ENCODE results near the gene TGFBR2.

Gene TGFBR2

DNA sequence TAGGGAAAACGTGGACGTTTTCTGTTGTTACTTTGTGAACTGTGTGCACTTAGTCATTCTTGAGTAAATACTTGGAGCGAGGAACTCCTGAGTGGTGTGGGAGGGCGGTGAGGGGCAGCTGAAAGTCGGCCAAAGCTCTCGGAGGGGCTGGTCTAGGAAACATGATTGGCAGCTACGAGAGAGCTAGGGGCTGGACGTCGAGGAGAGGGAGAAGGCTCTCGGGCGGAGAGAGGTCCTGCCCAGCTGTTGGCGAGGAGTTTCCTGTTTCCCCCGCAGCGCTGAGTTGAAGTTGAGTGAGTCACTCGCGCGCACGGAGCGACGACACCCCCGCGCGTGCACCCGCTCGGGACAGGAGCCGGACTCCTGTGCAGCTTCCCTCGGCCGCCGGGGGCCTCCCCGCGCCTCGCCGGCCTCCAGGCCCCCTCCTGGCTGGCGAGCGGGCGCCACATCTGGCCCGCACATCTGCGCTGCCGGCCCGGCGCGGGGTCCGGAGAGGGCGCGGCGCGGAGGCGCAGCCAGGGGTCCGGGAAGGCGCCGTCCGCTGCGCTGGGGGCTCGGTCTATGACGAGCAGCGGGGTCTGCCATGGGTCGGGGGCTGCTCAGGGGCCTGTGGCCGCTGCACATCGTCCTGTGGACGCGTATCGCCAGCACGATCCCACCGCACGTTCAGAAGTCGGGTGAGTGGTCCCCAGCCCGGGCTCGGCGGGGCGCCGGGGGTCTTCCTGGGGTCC lies at the start of gene TGFBR2:
TGFBR2 (plus strand) TSS at position 301 of the 731 bp plus-strand sequence; CDS start at position 584, 283 bp downstream.
- Mint-ChIP-seq H3K9me3 (no peaks in the 10 kb centered on the region), H3K36me3 (ENCODE audit: low read depth) (peaks cover 11% of the 10 kb centered on the region), H3K27ac (peak within 1 kb of the TSS; percentile 97), H3K4me1 (ENCODE audit: low read depth) (peaks cover 57% of the 10 kb centered on the region), H3K27me3 (ENCODE audit: low read depth) (no peaks in the 10 kb centered on the region), H3K4me3 (peak within 1 kb of the TSS; percentile 97)

DNA sequence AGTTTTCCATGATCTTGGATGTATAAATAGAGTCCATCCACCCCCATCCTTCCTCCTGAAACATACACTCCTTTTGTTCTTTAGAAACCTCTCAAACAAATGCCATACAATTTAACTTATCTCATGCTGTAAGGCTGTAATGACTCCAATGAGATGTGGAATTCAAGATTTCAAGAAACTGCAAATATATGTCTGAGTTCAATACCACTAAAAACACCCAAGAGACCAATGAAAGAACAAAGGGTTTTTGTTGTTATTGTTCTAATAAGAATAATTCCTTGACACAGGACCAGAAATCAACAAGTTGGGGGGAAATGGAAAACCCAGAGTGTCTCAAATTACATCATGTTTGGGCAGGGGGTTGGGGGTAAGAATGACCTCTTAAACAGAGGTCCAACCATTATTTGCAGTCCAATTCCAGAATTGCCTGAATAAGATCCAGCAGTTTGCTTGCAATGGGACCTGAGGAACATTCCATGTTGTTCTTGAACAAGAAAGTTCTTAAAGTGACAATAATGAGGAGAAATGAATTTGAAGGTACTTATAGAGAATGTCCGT lies 48.6 kb upstream of the TGFBR2 start:
- H3K4me1 Mint-ChIP-seq (ENCODE audit: low read depth), result no peaks in the 10 kb centered on the region

DNA sequence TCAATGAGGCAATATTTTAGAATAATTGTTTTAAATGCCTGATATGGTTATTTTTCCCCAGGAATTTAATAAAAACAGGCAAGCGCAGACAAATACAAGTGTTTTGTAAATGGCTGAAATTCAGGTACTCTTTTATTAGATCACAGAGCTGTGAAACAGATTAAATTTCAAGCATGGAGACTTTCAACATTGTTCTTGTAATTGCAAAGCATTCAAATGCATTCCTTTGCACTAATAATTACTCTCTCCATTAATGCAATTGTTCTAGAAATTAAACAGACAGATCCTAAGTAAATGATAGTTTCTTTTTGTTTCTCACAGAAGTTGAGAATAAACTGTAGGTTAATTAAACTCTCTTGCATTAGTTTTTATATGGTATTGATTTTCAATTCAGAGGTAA lies 42.4 kb upstream of the TGFBR2 start:
- no peaks in the 10 kb centered on the region for H3K27me3 Mint-ChIP-seq (ENCODE audit: low read depth)
- H3K9me3 Mint-ChIP-seq, result peaks cover 5% of the 10 kb centered on the region
- H3K4me1 Mint-ChIP-seq (ENCODE audit: low read depth), result peaks cover 2% of the 10 kb centered on the region
- no peaks in the 10 kb centered on the region for H3K36me3 Mint-ChIP-seq (ENCODE audit: low read depth)
- H3K4me3 Mint-ChIP-seq, result no peak overlapping the region
- no peak overlapping the region for H3K27ac Mint-ChIP-seq

More for the DNA sequence above, 48.6 kb upstream of the TGFBR2 start:
- no peak overlapping the region for H3K4me3 Mint-ChIP-seq
- H3K9me3 Mint-ChIP-seq, result no peaks in the 10 kb centered on the region
- no peaks in the 10 kb centered on the region for H3K27me3 Mint-ChIP-seq (ENCODE audit: low read depth)
- no peak overlapping the region for H3K27ac Mint-ChIP-seq
- no peaks in the 10 kb centered on the region for H3K36me3 Mint-ChIP-seq (ENCODE audit: low read depth)

DNA sequence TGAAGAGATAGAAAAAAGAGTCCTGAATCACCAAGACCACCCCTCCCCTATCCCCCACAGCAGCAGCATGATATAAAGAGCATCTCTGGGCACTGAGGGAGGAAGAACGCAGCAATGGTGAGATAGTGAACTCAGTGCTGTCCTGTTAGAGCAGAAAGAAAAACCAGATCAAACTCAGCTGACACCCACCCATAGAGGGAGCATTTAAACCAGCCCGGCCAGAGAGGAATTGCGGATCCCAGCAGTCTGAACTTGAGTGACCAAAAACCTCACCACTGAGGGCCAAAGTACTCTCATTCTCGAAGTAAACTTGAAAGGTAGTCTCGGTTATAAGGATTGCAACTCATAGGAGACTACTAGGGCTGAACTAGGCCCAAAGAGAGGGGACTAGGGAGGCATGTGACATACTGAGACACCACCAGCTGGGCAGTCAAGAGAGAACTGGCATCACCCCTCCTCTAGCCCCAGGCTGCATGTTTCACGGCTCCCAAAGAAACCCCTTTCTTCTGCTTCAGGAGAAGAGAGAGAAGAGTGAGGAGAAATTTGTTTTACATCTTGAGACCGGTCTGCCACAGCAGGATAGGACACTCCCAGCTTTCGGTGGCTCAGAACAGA lies 39.2 kb upstream of the TGFBR2 start:
- no peaks in the 10 kb centered on the region for H3K36me3 Mint-ChIP-seq (ENCODE audit: low read depth)
- no peaks in the 10 kb centered on the region for H3K27me3 Mint-ChIP-seq (ENCODE audit: low read depth)
- H3K27ac Mint-ChIP-seq, result no peak overlapping the region
- peaks cover 2% of the 10 kb centered on the region for H3K4me1 Mint-ChIP-seq (ENCODE audit: low read depth)
- H3K4me3 Mint-ChIP-seq, result no peak overlapping the region
- peaks cover 14% of the 10 kb centered on the region for H3K9me3 Mint-ChIP-seq

DNA sequence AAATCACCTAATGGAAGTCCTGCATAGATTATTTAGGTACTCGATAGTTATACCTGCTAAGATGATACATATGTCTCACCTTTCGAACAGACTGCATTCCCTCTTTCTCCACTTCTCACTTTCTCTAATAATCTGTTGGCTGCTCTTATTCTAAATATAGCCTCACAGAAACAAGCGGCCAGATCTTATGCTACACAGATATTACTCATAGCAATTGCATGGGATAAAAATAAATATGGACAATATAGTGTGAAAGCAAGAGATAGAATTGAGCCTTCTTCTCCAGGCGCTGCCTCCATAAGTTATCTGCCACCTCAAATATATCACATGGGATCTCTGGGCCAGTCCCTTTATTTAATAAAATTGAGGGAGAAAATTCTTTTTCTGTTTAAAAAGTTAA lies 29.5 kb upstream of the TGFBR2 start:
- no peaks in the 10 kb centered on the region for H3K4me1 Mint-ChIP-seq (ENCODE audit: low read depth)
- no peak overlapping the region for H3K27ac Mint-ChIP-seq
- no peaks in the 10 kb centered on the region for H3K36me3 Mint-ChIP-seq (ENCODE audit: low read depth)

DNA sequence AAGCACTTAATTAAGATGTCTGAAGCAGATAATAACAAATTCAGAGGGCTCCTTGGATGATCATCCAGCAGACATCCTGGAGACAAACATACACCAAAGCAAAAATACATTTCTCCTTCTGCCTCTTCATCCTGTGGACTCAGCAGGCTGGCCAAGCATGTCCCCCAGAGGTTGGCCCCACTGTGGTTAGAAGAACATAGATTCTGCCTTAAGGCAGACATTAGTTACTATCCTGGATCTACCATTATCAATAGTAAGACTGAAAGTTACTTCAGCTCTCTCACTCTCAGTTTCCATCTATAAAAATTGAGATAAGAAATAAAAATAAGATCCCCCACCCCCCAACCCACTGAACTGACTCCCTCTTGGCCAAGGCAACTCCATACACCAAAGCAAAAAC lies 28.6 kb upstream of the TGFBR2 start:
- no peaks in the 10 kb centered on the region for H3K9me3 Mint-ChIP-seq
- no peaks in the 10 kb centered on the region for H3K27me3 Mint-ChIP-seq (ENCODE audit: low read depth)
- no peak overlapping the region for H3K4me3 Mint-ChIP-seq
- H3K36me3 Mint-ChIP-seq (ENCODE audit: low read depth), result no peaks in the 10 kb centered on the region
- no peaks in the 10 kb centered on the region for H3K4me1 Mint-ChIP-seq (ENCODE audit: low read depth)
- no peak overlapping the region for H3K27ac Mint-ChIP-seq

More for the DNA sequence above, 29.5 kb upstream of the TGFBR2 start:
- Mint-ChIP-seq H3K27me3 (ENCODE audit: low read depth) (no peaks in the 10 kb centered on the region), H3K9me3 (peaks cover 4% of the 10 kb centered on the region), H3K4me3 (no peak overlapping the region)

DNA sequence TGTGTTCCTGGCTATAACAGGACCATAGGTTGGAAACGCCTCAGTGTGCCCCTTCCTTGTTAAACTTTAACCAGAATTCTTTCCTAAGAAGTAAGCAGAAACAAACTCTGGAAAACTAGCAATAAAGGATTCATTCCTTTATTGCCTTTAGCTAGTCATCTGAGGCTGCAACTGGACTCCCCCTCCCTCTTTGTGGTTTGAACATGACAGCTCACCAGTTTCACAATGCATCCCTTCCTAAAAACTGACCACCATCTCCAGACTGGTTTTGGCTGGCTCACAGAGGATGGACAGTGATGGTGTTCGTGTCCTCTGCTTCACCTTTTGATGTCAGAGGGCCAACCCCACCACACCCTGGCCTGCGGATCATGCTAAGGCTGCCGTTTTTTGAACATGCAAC lies 27.9 kb upstream of the TGFBR2 start:
- Mint-ChIP-seq H3K27me3 (ENCODE audit: low read depth) (no peaks in the 10 kb centered on the region), H3K4me3 (no peak overlapping the region), H3K27ac (no peak overlapping the region), H3K36me3 (ENCODE audit: low read depth) (no peaks in the 10 kb centered on the region), H3K9me3 (no peaks in the 10 kb centered on the region), H3K4me1 (ENCODE audit: low read depth) (no peaks in the 10 kb centered on the region)

DNA sequence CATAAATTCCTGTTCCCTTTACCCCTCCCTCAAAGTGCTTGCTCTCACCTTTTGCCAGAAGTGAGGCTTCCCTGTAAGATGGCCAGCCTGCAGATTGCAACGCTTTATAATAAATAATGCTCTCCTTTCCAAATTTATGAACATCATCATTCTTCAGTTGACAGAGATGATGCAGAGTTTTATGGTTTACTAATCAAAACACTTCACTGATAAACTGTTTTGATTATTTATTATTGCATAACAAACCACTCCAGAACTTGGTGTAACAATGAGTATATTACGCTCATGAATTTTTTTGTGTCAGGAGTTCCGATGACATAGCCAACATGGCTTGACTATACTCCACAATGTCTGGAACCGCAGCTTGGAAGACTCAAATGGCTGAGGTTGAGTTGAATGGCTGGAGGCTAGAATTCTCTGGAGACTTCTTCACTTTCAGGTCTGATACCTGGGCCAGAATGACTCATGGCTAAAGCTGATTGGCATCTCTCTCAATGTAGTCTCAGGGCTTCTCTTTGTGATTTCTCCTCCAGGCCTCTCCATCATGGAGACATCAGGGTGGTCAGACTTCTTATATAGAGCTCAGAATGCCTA lies 27.3 kb upstream of the TGFBR2 start:
- H3K27ac Mint-ChIP-seq, result no peak overlapping the region
- no peak overlapping the region for H3K4me3 Mint-ChIP-seq
- no peaks in the 10 kb centered on the region for H3K9me3 Mint-ChIP-seq
- H3K4me1 Mint-ChIP-seq (ENCODE audit: low read depth), result no peaks in the 10 kb centered on the region
- no peaks in the 10 kb centered on the region for H3K27me3 Mint-ChIP-seq (ENCODE audit: low read depth)
- no peaks in the 10 kb centered on the region for H3K36me3 Mint-ChIP-seq (ENCODE audit: low read depth)

DNA sequence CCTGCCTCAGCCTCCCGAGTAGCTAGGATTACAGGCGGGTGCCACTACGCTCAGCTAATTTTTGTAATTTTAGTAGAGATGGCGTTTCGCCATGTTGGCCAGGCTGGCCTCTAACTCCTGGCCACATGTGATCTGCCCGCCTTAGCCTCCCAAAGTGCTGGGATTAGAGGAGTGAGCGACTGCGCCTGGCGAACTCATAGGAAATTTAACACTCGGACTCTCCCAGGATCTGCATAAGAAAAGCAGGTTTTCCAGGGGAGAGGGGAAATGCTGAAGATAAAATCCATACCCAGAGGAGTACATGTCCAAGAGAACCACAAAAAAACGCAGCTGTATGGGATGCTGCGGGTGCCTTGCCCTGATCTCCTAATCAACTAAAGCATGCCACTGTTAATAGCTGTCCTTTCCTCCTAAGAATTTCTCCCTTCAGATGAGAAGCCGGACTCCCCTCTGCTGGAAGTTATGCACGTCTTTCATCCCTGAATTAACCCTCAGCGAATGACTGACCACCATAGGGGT lies 25.3 kb upstream of the TGFBR2 start:
- H3K4me1 Mint-ChIP-seq (ENCODE audit: low read depth), result no peaks in the 10 kb centered on the region
- no peaks in the 10 kb centered on the region for H3K9me3 Mint-ChIP-seq
- no peaks in the 10 kb centered on the region for H3K27me3 Mint-ChIP-seq (ENCODE audit: low read depth)
- no peaks in the 10 kb centered on the region for H3K36me3 Mint-ChIP-seq (ENCODE audit: low read depth)
- H3K27ac Mint-ChIP-seq, result no peak overlapping the region
- no peak overlapping the region for H3K4me3 Mint-ChIP-seq

DNA sequence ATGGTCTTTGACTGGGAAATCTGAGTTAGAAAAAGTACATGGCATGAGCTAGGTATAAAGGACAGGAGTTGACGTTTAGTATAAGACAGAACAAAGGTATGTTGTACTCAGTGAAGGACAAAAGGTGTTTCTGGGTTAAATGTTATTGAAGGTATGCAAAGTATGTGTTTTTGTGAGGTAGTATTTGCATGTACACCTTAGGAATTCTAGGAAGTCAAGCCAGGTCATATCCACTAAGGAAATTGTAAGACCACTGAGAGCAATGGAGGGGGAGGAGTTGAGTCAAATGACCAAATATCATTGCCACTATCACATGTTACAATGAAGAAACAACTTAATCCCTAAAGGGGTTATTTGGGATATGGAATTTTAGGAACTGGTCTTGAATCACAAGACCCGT lies 24.4 kb upstream of the TGFBR2 start:
- H3K4me3 Mint-ChIP-seq, result no peak overlapping the region
- H3K36me3 Mint-ChIP-seq (ENCODE audit: low read depth), result no peaks in the 10 kb centered on the region
- no peak overlapping the region for H3K27ac Mint-ChIP-seq
- H3K27me3 Mint-ChIP-seq (ENCODE audit: low read depth), result no peaks in the 10 kb centered on the region
- H3K4me1 Mint-ChIP-seq (ENCODE audit: low read depth), result no peaks in the 10 kb centered on the region
- H3K9me3 Mint-ChIP-seq, result no peaks in the 10 kb centered on the region

DNA sequence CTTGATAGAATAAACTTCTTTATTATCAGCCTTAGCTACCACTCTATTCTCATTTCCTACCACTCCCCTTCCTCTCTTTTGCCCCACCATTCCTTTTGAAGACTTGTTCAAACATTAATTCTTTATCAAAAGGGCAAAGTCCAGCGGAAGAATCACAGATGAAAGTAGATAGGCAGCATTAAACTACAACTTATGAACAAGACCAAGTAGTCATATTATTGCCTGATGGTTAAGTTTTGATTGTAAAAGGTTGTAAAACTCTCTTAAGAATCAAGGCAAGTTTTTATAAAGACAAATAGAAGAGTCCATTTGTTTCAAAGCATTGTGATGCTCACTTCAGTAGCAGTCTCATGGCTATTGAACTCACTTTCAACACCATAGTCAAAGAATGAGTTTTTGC lies 22.4 kb upstream of the TGFBR2 start:
- no peaks in the 10 kb centered on the region for H3K9me3 Mint-ChIP-seq
- no peaks in the 10 kb centered on the region for H3K27me3 Mint-ChIP-seq (ENCODE audit: low read depth)
- H3K4me3 Mint-ChIP-seq, result no peak overlapping the region
- no peaks in the 10 kb centered on the region for H3K36me3 Mint-ChIP-seq (ENCODE audit: low read depth)
- no peak overlapping the region for H3K27ac Mint-ChIP-seq
- no peaks in the 10 kb centered on the region for H3K4me1 Mint-ChIP-seq (ENCODE audit: low read depth)

DNA sequence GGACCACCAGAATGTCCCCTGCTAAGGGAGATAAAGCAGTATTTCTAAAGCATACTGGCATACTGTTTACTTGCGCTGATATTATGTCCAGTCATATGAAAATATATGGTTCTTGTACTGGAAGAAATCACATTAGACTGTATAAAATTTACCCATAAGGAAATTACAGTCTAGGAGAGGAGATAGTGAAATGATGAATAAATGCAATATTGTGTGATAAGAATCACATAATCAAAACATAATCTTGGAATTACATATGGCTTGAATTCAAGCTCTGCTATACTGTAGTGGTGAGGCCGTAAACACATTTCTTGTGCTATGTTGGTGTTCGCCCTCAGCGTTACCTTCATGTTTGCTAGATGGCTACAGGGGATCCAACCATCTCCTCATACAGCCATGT lies 20.7 kb upstream of the TGFBR2 start:
- H3K27me3 Mint-ChIP-seq (ENCODE audit: low read depth), result no peaks in the 10 kb centered on the region
- H3K4me3 Mint-ChIP-seq, result no peak overlapping the region
- H3K4me1 Mint-ChIP-seq (ENCODE audit: low read depth), result no peaks in the 10 kb centered on the region
- H3K9me3 Mint-ChIP-seq, result no peaks in the 10 kb centered on the region
- no peak overlapping the region for H3K27ac Mint-ChIP-seq
- peaks cover 2% of the 10 kb centered on the region for H3K36me3 Mint-ChIP-seq (ENCODE audit: low read depth)

DNA sequence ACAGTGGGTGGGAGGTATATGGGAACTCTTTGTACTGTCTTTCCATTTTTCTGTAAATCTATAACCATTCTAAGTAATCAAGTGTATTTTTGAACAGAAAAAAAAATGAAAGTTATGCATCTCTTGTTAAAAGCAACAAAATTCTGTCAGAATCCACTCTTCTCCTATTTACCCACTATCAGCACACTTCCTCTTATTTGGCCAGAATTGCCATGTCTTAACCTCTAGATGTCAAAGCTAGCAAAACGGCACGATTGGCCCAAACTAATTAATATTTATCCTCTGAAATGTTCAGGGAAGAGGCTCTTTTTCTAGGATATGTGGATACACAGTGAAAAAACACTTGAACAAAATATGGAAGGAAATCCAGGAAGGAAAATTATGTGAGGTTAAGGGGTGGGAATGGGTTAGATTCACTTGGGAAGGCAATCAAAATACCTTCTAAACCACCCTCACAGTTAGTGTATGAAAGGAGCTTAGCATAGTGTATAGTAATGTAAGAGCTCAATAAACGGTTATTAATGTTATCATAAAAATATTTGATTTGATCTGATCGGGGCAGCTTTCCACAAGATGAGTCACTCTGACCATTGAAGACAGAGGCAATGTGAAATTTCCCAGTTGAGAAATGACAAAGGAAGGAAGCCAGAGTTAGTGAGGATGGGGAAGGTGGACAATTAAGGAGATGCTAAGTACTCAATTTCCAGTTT lies 20.1 kb upstream of the TGFBR2 start:
- Mint-ChIP-seq H3K9me3 (no peaks in the 10 kb centered on the region), H3K4me1 (ENCODE audit: low read depth) (no peaks in the 10 kb centered on the region), H3K4me3 (no peak overlapping the region), H3K27ac (no peak overlapping the region), H3K36me3 (ENCODE audit: low read depth) (peaks cover 2% of the 10 kb centered on the region), H3K27me3 (ENCODE audit: low read depth) (no peaks in the 10 kb centered on the region)

DNA sequence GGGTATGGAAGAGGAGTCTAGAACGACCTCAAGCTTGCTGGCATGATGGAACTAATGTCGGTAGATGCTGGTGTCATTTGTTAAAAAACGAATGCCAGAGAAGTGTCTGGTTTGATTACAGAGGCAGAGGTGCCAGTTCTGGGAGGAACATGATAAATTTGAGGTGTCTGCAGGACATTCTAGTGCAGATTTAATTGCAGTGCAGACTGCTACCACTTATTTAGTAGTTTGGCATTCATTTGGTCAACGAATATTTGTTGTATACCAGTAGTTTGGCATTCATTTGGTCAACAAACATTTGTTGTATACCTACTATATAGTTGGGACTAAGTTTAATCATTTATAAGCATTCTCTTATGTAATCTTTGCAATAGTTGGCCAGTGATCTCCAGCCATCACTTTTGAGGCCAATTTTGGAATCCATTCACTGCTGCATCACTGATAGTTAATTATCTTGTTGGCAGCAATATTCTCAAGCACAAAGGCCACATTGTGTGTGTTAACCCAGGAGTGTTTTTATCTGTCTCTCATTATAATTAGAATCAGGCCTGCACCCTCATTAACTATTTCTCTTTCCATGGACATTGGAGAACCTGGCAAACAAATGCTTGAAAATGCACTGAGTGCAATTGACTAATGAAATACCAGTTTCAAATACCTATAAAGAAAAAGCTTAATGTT lies 19.5 kb upstream of the TGFBR2 start:
- Mint-ChIP-seq H3K4me3 (no peak overlapping the region), H3K27ac (no peak overlapping the region), H3K27me3 (ENCODE audit: low read depth) (no peaks in the 10 kb centered on the region), H3K36me3 (ENCODE audit: low read depth) (peaks cover 2% of the 10 kb centered on the region), H3K9me3 (peaks cover 2% of the 10 kb centered on the region), H3K4me1 (ENCODE audit: low read depth) (no peaks in the 10 kb centered on the region)

Measured in T-helper 1 cell treated with Interleukin-12 subunit alpha and Interleukin-12 subunit beta and Interleukin-4 antibody, amounts not matched to agents 30 μg/mL and 1 μg/mL, for 36 hours (primary cell).